AG04450 (cell line): ENCODE measurements around the gene C4BPA. TPM values are rescaled to one million over a fixed set of nuclear protein-coding genes. Genes with fewer than 3 reads are reported as not detected.

ENCODE experiments used
- CTCF ChIA-PET: fragments of 300-600, 350-600 bp; formaldehyde crosslinking; extraction: SDS; loops from one replicate; lab custom pipeline; 2022; ENCODE audit warnings: antibody characterized with exemption, inconsistent platforms; lab: Charles Lee
- POLR2A ChIA-PET: fragments of 350-600 bp; formaldehyde crosslinking; extraction: SDS; loops from one replicate; lab custom pipeline; 2021; ENCODE audit warnings: antibody characterized with exemption, inconsistent platforms; lab: Yijun Ruan, JAX
- DNase-seq: peaks from one replicate; pipeline ENCODE4 v3.0.0-alpha.2; 2011; ENCODE audit warnings: low read depth, low spot score
- H3K27ac ChIP-seq: one replicate; pipeline ENCODE4 v1.5.1; 2012; ENCODE audit warnings: low read depth, low read length, control low read depth
- H3K27me3 ChIP-seq: one replicate; pipeline ENCODE4 v1.6.0; 2012; ENCODE audit warnings: low read length; ENCODE audit not compliant: control insufficient read depth, insufficient read depth
- H3K4me3 ChIP-seq: 2 replicates; pipeline ENCODE4 v1.5.1; 2011; ENCODE audit warnings: mild to moderate bottlenecking, low read depth, low read length, control low read depth
- H3K9me3 ChIP-seq: 2 replicates; pipeline ENCODE4 v1.5.1; 2012; ENCODE audit warnings: low read length; ENCODE audit not compliant: control insufficient read depth, insufficient read depth
- polyA plus RNA-seq: library from polyadenylated mRNA; depleted of rRNA; stranded (reverse); fragments of >200 nt; gene quantifications from 2 replicates; pipeline ENCODE4 v1.2.3, GENCODE V29; 2011
- TF ChIP-seq, protein P1 (sequence below): IDR thresholded peaks from 2 replicates; pipeline ENCODE4 v1.5.1; 2011; ENCODE audit warnings: low read depth, low read length, control low read depth, inconsistent platforms

C4BPA gene
- polyA plus RNA-seq, 1 experiment, result not detected

DNA sequence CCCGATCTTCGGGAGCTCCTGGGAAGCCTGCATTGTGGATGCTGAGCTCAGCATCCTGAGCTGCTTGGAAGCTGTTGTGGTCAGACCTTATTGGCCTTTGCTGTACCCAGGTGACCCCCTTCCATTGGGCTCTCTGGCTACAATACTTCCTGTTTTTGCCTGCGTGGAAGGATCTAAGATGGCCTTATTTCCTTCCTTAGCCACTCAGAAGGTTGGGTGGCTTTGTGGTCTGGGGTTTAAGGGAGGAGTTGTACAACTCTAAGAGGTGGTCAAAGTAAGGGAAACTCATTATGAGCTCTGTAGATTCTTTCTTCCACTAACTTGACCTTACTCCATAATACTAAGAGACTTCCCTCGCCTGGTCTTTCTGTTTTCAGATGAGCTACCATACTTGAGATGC lies 33.2 kb upstream of the C4BPA start:
- ChIA-PET POLR2A (no interaction called here), CTCF (interaction anchor here (1.0 to 1.5 kb wide), 3 partner anchors 9 to 21 kb away, joined by 4 to 8 read pairs (median 4); no protein-coding TSS in a partner anchor)
- peaks cover 4% of the 10 kb centered on the region for H3K27me3 ChIP-seq
- no peak overlapping the region for H3K4me3 ChIP-seq
- no peak overlapping the region for H3K27ac ChIP-seq
- TF ChIP-seq, protein P1, sequence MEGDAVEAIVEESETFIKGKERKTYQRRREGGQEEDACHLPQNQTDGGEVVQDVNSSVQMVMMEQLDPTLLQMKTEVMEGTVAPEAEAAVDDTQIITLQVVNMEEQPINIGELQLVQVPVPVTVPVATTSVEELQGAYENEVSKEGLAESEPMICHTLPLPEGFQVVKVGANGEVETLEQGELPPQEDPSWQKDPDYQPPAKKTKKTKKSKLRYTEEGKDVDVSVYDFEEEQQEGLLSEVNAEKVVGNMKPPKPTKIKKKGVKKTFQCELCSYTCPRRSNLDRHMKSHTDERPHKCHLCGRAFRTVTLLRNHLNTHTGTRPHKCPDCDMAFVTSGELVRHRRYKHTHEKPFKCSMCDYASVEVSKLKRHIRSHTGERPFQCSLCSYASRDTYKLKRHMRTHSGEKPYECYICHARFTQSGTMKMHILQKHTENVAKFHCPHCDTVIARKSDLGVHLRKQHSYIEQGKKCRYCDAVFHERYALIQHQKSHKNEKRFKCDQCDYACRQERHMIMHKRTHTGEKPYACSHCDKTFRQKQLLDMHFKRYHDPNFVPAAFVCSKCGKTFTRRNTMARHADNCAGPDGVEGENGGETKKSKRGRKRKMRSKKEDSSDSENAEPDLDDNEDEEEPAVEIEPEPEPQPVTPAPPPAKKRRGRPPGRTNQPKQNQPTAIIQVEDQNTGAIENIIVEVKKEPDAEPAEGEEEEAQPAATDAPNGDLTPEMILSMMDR, result no peak
- no peaks in the 10 kb centered on the region for H3K9me3 ChIP-seq
- DNase-seq, result no peak

GRCh38 chr1:207071426-207071825 lies 32.6 kb upstream of the C4BPA start:
- TF ChIP-seq, protein P1, result no peak
- Histone ChIP-seq H3K27me3 (peaks cover 4% of the 10 kb centered on the region), H3K27ac (no peak overlapping the region), H3K4me3 (no peak overlapping the region), H3K9me3 (no peaks in the 10 kb centered on the region)
- POLR2A ChIA-PET, result no interaction called here
- CTCF ChIA-PET, result interaction anchor here (1.1 to 1.5 kb wide), 5 partner anchors 9 to 428 kb away, joined by 3 to 8 read pairs (median 4); no protein-coding TSS in a partner anchor
- DNase-seq, result no peak

DNA sequence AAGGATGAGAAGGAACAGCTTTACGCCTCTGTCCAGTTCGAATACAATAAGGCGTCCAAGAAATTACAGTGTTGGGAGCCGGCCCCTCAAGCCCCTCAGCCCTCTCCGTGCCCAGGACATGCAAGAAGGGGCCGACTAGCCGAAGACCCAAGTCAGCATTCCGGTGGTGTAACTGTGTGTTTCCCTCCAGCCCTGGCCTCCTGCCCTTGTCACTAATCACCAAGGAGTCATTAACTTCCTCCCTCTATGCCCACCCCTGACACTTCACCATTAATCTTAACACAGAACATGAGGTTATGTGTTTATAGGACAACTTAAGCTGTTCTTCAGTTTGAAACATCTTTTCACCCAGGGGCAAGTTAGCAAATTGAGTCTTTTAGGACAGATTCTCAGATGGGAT lies 31.8 kb upstream of the C4BPA start:
- Histone ChIP-seq H3K27me3 (peaks cover 4% of the 10 kb centered on the region), H3K9me3 (no peaks in the 10 kb centered on the region), H3K4me3 (no peak overlapping the region), H3K27ac (no peak overlapping the region)
- ChIA-PET CTCF (interaction anchor here (1.1 to 1.5 kb wide), 4 partner anchors 12 to 427 kb away, joined by 3 to 8 read pairs (median 4); no protein-coding TSS in a partner anchor), POLR2A (no interaction called here)
- no peak for DNase-seq
- TF ChIP-seq, protein P1, result no peak

- TF ChIP-seq, protein P1, result no peak
- CTCF ChIA-PET, result interaction anchor here (3.5 kb wide), 1 partner anchor 10 kb away, joined by 17 read pairs; no protein-coding TSS in a partner anchor
These were observed 29.9 kb upstream of the C4BPA start for GRCh38 chr1:207073906-207074820.

More at GRCh38 chr1:207073906-207074820, 29.9 kb upstream of the C4BPA start:
- no peak for DNase-seq
- Histone ChIP-seq H3K27me3 (peaks cover 4% of the 10 kb centered on the region), H3K27ac (no peak overlapping the region), H3K4me3 (no peak overlapping the region), H3K9me3 (no peaks in the 10 kb centered on the region)
- POLR2A ChIA-PET, result no interaction called here
